HG03565 (cell line): Measurements from ENCODE around the gene HERPUD1.

Experiments used
- ATAC-seq: cut with Tn5 transposase; IDR thresholded peaks from one replicate; pipeline ENCODE4 v1.9.1; 2021; ENCODE audit warnings: mild to moderate bottlenecking, moderate library complexity; ENCODE audit not compliant: unreplicated experiment

HERPUD1 gene

GRCh38 chr16:56994311-56994710, 62.4 kb downstream of the HERPUD1 start:
- ATAC-seq: no peak
